ENCODE measurements around the gene SFXN3.

The SFXN3 gene

GRCh38 chr10:101000127-101000914 lies 30.7 kb upstream of the SFXN3 start:
- DNase-seq (ENCODE audit: low spot score): no peak

- no peak for DNase-seq (ENCODE audit: low spot score)
Measured at GRCh38 chr10:101000915-101001658, 29.9 kb upstream of the SFXN3 start.

- no peak for DNase-seq (ENCODE audit: low spot score)
Measured at GRCh38 chr10:101001659-101002035, 29.4 kb upstream of the SFXN3 start.

- DNase-seq (ENCODE audit: low spot score): no peak
Measured at GRCh38 chr10:101002456-101002855, 28.6 kb upstream of the SFXN3 start.

DNA sequence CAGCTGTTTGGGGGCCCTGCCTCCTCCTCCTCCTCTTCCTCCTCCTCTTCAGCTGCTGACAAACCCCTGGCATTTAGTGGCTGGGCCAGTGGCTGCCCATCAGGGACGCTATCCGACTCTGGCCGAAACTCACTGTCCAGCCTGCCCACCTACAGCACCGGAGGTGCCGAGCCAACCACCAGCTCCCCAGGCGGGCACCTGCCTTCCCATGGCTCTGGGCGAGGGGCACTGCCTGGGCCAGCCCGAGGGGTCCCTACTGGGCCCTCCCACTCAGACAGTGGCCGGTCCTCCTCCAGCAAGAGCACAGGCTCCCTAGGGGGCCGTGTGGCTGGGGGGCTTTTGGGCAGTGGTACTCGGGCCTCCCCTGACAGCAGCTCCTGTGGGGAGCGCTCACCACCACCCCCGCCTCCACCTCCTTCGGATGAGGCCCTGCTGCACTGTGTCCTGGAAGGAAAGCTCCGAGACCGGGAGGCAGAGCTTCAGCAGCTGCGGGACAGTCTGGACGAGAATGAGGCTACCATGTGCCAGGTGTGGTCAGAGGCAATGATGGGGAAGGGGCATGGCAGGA lies 27.3 kb upstream of the SFXN3 start:
- no peak for DNase-seq (ENCODE audit: low spot score)

GRCh38 chr10:101005361-101005760 lies 25.7 kb upstream of the SFXN3 start:
- no peak for DNase-seq (ENCODE audit: low spot score)

DNA sequence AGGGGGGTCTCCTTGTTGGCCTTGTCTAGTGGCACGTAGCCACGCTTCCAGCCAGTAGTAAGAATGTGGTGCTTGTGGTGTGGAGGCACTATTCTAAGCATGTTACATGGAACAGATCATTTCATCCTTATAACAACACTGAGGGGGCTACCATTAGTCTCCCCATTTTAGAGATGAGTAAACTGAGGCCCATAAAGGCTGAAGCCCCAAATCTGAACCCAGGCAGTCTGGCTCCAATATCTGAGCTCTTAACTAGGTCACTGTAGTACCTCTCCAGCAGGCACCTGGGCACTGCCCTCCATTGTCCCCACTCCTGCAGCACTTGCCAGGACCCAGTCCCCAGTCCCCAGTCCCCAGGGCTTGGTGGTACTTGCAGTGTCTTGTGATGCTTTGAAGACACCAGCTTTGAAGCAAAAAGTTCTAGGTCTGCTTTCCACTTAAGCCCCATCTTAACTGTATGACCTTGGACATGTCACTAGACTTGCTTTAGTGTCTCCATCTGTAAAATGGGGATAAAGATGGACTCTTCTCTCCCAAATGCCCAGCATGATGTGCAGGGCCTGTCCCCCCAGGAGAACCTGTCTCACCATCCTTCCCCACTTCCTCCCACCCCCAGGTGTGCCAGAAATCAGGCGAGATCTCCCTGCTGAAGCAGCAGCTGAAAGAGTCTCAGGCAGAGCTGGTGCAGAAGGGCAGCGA lies 25.0 kb upstream of the SFXN3 start:
- no peak for DNase-seq (ENCODE audit: low spot score)

GRCh38 chr10:101006593-101007098 lies 24.4 kb upstream of the SFXN3 start:
- no peak for DNase-seq (ENCODE audit: low spot score)

- no peak for DNase-seq (ENCODE audit: low spot score)
Measured at GRCh38 chr10:101007099-101007711, 23.8 kb upstream of the SFXN3 start.

- no peak for DNase-seq (ENCODE audit: low spot score)
Measured at GRCh38 chr10:101007915-101008822, 22.9 kb upstream of the SFXN3 start.

GRCh38 chr10:101008823-101009423 lies 22.1 kb upstream of the SFXN3 start:
- DNase-seq (ENCODE audit: low spot score): no peak

DNA sequence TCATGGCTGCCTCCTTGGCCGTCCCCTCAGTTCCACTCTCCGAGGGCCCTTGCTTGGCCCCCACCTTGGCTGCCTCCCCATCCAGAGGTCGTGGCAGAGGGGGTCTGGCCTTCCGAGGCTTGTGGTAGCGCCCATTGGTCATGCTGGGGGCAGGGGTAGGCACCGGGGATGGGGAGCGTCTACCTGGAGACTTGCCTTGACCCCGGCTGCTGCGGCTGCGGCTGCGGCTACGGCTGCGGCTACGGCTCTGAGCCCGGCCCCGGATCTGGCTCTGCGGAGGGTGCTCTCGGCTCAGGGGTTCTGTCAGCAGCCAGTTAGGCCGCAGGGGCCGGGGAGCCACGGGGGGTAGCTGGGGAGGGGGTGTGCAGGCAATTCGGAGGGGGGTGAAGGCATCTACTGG lies 20.7 kb upstream of the SFXN3 start:
- DNase-seq (ENCODE audit: low spot score): no peak

GRCh38 chr10:101011517-101012423 lies 19.3 kb upstream of the SFXN3 start:
- no peak for DNase-seq (ENCODE audit: low spot score)

DNA sequence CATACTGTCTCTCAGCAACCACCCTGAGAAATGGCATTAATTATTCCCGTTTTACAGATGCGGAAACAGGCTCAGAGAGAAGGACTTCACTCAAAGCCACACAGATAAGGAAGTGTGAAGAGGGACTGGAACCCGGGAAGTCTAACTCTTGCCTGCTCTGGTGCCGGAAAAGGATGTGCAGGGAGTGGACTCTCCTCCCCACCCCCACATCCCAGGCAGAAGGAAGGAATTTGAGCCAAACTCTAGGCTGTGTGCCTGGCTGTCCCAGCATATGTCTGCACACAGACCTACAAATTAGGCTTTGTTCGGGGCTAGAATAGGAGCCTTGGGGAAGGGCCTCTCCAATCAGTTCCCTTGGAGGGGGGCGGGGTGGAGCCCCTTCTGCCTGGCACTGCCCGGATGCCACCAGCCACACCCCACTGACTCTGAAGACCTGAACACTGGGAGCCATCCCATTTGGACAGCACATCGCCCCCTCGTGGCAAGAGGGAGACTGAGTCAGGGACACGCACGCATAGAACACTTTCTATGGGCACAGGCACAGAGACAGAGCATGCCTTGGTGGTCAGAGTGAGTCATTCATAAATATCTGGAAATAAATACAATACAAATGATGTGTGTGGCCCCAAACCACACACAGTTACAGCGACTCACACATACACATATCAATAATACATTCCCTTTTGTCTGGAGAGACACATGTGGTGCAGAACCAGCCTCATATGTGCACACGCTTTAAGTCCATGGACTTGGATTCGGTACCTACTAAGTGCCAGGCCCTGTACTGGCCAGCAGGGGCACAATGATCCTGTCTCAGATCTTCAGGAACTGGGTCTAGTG lies 18.3 kb upstream of the SFXN3 start:
- peak; percentile 79 for DNase-seq (ENCODE audit: low spot score)

DNA sequence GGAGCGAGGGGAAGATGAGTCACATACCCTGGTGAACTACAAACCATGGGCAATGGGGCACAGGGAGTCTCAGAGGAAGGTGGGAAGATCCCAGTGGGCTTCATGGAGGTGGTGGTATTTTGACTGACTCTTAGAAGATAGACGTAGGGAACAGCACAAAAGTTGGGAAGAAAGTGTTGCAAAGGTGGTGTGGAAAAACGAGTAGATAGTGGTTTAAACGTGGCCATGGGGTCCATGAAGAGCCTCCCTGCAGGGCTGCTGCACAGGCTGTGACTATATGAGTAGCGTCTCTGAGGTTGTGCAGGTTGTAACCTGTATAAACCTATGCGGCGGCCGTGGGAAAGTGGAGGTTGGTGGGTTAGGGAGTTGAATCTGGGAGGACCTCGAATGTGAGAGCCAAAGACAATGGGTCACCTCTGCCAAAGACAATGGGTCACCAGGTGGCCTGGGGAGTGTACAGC lies 17.6 kb upstream of the SFXN3 start:
- DNase-seq (ENCODE audit: low spot score): no peak

- peak; percentile 76 for DNase-seq (ENCODE audit: low spot score)
Measured at GRCh38 chr10:101014230-101014884, 16.7 kb upstream of the SFXN3 start.

DNA sequence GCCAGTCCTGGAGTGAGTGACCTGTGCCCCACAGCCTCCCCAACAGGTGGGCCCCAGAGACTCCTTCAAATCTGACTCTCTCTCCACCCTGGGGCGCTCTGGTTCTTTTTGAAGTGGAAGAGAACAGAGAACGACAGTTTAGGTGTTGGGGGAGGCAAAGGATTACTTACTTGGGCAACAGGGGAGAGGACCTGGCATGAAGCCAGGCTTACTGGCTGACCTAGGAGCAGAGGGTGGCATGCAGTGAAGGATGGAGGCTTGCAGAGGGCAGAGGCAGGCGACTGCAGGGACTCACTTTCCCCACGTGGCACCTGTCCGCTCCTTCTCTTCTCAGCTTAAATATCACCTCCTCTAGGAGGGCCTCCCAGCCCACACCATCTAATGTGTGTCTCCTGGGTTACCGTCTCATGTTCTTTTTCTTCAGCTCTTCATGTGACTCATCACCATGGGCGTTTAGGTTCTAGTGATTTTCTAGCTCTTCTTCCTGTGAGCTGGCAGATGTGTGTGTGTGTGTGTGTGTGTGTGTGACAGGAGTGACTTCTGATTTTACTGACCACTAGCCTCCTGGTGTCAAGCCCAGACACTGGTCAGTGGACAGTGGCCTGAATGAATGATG lies 16.0 kb upstream of the SFXN3 start:
- DNase-seq (ENCODE audit: low spot score): no peak

Measured in CD4-positive, alpha-beta T cell treated with Interleukin-15 for 4 hours (primary cell).